ENCODE data around the gene NOL6.
"Not testable (repeated sequence)": the region's sequence is repeated elsewhere in the genome, so short reads cannot be mapped to it uniquely, and the experiment has no call there.

The NOL6 gene

GRCh38 chr9:33473643-33474352, at the start of gene NOL6:
TSS of gene NOL6 (minus strand) at chr9:33473924. CDS start at chr9:33473842, 82 bp downstream.
- peak; percentile 99 for FAIRE-seq

DNA sequence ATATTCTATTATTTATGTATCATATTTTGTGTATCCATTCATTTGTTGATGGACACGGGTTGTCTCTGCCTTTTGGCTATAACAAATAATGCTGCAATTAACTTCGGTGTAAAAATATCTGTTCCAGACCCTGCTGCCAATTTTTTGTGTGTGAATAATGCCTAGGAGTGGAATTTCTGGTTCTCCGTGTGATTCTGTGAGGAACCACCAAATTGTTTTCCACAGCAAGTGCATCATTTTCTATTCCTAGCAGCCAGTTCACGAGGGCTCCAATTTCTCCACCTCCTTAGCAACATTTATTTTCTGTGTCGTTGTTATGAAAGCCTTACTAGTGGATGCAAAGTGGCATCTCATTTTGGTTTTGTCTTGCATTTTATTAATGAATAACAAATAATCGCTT, 48.1 kb upstream of the NOL6 start:
- not testable (repeated sequence) for FAIRE-seq

GRCh38 chr9:33517934-33518577, 44.3 kb upstream of the NOL6 start:
- FAIRE-seq, result not testable (repeated sequence)

GRCh38 chr9:33517373-33517772, 43.6 kb upstream of the NOL6 start:
- peak; percentile 88 for FAIRE-seq

DNA sequence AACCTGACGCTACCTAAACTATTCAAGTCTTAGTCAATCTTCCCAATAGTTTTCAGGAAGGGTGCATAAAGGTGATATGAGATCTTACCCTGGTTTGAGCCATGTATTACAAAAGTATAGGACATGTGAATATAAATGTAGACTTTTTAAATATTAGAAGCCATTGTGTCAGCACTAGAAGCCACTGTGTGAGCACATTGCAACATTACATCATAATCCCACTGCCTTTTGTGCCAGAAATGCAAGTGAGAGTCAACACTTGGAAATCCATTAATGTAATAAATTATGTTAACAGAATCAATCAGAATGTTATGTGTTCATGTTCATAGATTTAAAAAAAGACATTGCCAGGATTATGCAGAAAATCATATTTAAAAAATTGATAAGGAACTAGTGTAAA, 42.7 kb upstream of the NOL6 start:
- not testable (repeated sequence) for FAIRE-seq

DNA sequence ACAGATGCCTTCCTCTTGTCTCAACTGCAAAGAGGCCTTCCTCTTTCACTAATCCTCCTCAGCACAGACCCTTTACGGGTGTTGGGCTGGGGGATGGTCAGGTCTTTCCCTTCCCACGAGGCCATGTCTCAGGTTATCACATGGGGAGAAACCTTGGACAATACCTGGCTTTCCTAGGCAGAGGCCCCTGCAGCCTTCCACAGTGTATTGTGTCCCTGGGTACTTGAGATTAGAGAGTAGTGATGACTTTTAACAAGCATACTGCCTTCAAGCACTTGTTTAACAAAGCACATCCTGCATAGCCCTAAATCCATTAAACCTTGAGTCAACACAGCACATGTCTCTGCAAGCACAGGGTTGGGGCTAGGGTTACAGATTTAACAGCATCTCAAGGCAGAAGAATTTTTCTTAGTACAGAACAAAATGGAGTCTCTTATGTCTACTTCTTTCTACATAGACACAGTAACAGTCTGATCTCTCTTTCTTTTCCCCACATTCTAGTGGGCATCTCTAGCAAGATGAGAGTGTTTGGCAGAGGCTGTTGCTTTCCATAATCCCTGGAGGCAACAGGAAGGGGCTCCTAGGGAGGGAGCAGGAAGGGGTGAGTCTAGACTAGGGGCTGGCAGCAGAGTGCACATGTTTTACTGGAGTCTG, 41.7 kb upstream of the NOL6 start:
- FAIRE-seq, result not testable (repeated sequence)

DNA sequence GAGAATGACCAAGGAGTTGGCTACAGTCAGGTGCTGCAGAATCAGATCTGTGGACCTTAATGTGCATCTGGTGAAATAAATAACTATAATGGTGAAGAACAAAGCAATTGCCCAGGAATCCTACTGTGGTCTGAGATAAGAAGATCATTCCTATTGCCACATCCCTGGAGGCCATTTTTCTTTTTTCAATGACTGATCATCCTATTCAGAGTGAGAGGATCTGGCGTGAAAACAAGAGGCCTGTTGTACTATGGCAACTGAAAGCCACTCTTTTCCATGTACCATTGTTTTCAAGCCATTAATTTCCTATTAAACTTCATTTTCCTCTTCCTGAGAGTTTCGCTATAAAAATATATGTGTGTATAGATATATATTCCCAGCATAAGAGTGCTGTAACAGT, 38.8 kb upstream of the NOL6 start:
- not testable (repeated sequence) for FAIRE-seq

GRCh38 chr9:33511184-33511517, 37.4 kb upstream of the NOL6 start:
- FAIRE-seq, result peak; percentile 74

DNA sequence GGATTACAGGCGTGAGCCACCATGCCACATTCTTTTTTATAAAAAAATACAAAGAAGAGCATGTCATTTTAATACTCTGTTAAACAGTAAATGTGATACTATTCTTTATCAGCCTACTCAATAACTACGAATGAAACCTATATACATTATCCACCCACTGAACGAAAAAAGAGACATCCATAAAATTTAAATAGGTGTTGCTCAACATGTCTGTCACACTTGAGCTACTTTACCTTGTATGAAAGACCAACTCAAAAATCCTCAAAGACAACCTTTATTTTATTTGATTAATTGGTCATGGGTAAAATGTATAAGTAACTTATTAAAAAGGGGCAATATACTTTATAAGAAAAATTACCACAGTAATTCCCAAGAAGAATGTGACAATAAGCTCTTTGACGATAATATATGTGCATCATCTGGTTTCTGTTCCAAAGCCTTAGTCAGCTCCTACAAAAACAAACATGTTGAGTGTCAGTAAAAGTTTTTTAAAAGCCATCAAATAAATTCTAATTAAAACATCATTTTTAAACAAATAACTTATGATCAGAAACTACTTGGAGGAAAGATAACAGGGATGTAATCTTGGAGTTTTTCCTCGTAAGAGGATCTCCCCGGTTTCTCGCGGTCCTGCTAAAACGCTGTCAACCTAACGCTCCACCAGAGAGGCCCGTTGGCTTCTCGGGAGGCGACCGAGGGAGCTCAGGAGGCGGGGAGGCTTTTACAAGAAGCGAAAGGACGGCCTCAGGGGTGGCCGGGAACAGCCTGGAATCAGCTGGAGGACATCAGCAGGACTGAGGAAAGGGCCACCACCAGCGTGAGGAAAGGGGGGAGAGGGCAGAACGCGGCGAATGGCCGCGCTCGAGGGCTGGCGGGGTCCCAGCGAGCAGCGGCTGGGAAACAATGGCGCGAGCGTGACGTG, 36.8 kb upstream of the NOL6 start:
- FAIRE-seq, result peak; percentile 76

DNA sequence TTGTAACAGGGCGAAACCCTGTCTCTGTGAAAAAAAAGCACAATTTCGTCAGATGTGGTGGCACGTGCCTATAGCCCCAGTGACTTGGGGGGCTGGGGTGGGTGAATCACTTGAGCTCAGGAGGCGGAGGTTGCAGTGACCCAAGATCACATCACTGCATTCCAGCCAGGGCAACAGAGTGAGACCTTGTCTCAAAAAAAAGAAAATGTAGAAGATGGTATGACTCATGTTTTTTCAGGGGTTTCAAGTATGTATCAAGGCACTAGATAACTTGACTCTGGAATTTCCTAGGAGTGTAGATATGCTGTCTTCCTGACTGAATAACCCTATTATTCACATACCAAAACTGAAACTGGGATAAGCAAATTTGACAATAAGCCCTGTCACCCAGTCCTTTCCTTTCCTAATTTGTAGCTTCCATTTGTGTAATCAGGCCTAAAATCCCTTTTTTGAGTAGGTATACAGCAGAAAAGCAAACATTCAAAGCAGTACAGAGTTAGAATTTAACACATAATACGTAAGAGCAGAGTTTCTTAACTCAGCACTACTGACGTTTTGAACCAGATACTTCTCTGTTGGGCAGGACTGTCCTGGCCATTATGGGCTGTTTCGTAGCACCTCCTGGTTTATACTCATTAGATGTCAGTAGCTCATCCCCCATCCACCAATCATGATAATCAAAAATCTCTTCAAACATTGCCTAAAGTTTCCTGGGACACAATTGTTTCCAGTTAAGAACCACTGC, 33.1 kb upstream of the NOL6 start:
- peak; percentile 88 for FAIRE-seq

DNA sequence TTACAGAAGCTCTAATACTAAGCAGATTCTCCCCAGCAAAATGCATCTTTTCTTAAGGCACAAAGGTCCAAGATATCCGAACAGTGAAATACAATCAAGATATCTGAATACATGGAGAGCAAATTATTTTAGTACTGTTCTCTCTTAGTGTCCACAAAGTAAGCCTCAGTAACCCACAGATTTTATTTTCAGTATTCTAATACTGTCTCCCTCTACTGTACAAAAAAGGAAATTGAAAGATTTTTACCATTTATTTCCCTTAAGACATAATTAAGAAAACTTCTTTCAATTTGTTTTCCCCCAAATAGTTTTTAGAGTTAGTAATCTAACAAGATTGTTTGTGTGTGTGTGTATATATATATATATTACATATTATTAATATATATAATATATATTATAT, 24.7 kb upstream of the NOL6 start:
- peak; percentile 99 for FAIRE-seq

DNA sequence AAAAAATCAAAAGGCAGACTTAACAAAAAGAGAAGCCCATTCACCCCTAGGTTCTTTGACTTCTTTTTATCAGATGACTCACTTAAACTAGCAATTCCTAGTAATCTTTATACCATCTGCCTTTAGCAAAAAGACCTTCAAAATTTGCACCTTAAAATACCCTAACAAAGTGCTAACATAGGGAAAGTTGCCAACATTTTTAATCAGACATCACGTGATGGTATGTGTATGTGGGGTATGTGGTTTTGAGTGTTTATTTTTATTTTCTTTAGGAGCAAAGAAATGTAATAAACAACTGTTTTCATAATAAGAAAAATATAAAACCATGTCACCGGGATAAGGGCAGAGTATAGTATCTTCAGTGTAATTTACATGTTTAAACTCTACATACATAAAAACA, 20.1 kb upstream of the NOL6 start:
- FAIRE-seq, result not testable (repeated sequence)

GRCh38 chr9:33489066-33489465, 15.3 kb upstream of the NOL6 start:
- no peak for FAIRE-seq

DNA sequence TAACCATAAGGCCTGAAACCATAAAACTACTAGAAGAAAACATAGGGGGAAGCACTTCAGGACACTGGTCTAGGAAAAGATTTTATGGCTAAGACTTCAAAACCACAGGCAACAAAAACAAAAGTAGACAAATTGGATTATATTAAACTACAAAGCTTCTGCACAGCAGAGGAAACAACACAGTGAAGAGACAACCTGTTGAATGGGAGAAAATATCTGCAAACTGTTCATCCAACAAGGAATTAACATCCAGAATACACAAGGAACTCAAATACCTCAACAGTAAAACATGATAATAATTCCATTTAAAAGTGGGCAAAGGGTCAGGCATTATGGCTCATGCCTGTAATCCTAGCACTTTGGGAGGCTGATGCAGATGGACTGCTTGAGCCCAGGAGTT, 11.6 kb upstream of the NOL6 start:
- not testable (repeated sequence) for FAIRE-seq

- FAIRE-seq, result no peak
These were observed 7.3 kb upstream of the NOL6 start for GRCh38 chr9:33480976-33481375.

GRCh38 chr9:33480106-33480505, 6.4 kb upstream of the NOL6 start:
- no peak for FAIRE-seq

- no peak for FAIRE-seq
These were observed 2.8 kb upstream of the NOL6 start for GRCh38 chr9:33476503-33476902.

DNA sequence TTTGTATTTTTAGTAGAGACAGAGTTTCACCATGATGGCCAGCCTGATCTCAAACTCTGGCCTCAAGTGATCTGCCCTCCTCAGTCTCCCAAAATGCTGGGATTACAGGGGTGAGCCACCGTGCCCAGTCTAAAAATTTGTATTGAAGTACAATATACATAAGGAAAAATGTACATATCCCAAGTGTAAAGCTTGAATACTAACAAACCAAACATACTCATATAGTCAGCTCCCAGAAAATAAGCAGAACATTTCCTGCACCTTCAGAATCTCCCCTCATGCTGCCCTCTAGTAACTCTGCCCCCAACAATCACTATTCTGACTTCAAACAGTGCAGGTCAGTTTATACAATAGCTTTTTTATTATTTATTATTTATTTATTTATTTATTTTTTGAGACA, 1.6 kb upstream of the NOL6 start:
- no peak for FAIRE-seq

DNA sequence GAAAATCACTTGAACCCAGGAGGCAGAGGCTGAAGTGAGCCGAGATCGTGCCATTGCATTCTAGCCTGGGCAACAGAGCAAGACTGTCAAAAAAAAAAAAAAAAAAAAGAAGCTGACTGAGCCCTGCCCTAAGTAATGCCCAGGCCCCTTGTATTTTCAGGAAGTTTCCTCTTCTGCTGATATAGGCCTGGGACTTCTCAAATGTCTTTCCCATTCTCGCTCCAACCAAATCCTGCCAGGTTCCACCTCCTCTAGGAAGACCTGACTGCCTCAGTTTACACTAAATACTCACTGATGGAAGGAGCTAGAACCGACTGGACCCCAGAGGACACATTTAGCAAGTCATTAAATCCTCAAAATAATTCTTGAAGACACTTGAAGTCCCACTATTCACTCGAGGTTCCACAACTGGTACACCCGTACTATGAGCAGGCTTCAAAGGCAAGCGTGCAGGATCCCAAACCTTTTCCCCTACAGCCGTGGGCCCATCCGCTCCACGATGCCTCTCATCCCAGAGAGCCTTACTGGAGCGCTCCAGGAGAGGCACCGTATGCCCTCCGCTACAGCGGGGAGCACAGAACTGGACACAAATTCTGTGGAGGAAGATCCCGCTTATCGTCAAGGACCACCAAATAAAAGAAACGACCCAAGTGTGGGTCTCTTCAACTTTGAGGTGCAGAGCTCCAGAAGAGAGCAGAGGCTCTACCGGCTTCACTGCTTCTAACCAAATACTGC, 676 bp downstream of the NOL6 start:
- FAIRE-seq, result no peak

DNA sequence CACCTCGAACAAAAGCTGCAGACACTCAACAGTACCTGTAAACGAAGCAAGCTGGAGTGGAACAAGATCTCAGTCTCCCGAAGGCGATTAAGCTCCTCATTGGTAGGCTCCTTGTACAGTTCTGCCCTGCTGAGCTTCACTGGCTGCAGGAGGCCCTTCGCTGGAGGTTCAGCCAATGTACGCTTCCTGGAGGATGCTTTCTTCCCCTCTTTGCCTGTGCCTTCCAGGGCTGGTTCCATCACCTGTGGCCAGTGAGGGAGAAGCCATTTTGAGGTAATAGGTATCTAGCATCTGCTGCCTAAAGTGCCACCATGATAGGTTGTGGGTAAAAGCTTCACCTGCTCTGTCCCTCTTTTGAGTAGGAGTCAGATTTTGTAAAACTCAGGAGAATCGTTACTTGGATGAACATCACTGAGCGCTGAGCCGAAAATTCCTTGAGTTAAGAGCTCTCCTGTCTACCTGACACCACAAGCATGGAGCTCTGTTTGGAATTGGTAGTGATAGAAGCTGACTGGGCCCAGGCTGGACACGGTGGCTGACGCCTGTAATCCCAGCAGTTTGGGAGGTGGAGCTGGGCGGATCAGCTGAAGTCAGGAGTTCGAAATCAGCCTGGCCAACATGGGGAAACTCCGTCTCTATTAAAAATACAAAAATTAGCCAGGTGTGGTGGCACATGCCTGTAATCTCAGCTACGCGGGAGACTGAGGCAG, 1.4 kb downstream of the NOL6 start:
- FAIRE-seq, result no peak

DNA sequence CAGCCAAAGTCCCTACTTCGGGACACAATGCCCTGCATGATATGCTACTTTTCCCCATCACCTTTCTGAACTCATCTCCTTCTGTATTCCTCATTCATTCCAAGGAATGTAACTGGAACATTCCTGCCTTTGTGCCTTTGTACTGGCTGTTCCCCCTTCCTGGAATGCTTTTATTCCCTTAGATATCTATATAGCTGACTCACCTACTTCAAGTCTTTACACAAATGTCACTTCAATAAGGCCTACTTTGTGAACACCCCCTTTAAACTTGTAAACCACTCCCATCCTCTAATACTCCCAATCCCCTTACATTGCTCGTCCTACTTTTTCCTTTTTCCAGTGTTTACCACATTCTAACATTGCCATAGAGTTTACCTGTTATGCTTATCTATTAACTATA, 2.4 kb downstream of the NOL6 start:
- FAIRE-seq, result no peak

Measured in A204.1 (cell line).